B cell (primary cell): Measurements from ENCODE around the gene TSPAN33. TPM values are rescaled to one million over a fixed set of nuclear protein-coding genes. Genes with fewer than 3 reads are reported as not detected.

ENCODE experiments used
- ATAC-seq: fragments of 200-7000 bp; cut with Tn5 transposase; one replicate; pipeline ENCODE4 v1.10.0; 2021; ENCODE audit warnings: low read depth, mild to moderate bottlenecking, moderate number of reproducible peaks, moderate library complexity
- CTCF ChIA-PET: fragments of 350-600 bp; sonication (Branson Sonifier 250); formaldehyde crosslinking; loops from one replicate; lab custom pipeline; 2021; ENCODE audit warnings: antibody characterized with exemption, inconsistent platforms; lab: Charles Lee
- POLR2A ChIA-PET: fragments of 350-600 bp; sonication (Branson Sonifier 250); formaldehyde crosslinking; loops from one replicate; lab custom pipeline; 2021; ENCODE audit warnings: antibody characterized with exemption; lab: Charles Lee
- DNase-seq: peaks from one replicate; pipeline ENCODE4 v3.0.0; 2013
- H2AFZ ChIP-seq: 2 replicates; pipeline ENCODE4 v1.6.1; 2012; ENCODE audit warnings: mild to moderate bottlenecking, low read depth, low read length; ENCODE audit not compliant: insufficient read depth, poor library complexity, severe bottlenecking
- H3K27ac ChIP-seq, 2 donors: 1 replicate in 1 of 2; 2 replicates in 1 of 2; pipeline ENCODE4 v1.5.1; 2012 to 2013; ENCODE audit warnings: low read length in 2 of 2, mild to moderate bottlenecking in 2 of 2, moderate library complexity in 1 of 2
- H3K27me3 ChIP-seq, 4 experiments: fragments of 200-600 bp in 1 of 4; sonication (generic) in 1 of 4; replicated peaks in 1 of 4; 1 replicate in 2 of 4; 2 replicates in 2 of 4; pipeline versions ENCODE4 v1.6.1 to v1.7.0; 2013 to 2016; ENCODE audit warnings: low read length in 3 of 4, mild to moderate bottlenecking in 2 of 4, mixed read lengths in 1 of 4, moderate library complexity in 1 of 4; ENCODE audit not compliant: insufficient read depth in 4 of 4, control insufficient read depth in 3 of 4; ENCODE audit errors: control extremely low read depth in 1 of 4
- H3K36me3 ChIP-seq, 2 experiments: replicated peaks in 1 of 2; 1 replicate in 1 of 2; 2 replicates in 1 of 2; pipeline versions ENCODE4 v1.6.1 to v1.7.1; 2013; ENCODE audit warnings: low read length in 1 of 2; ENCODE audit not compliant: insufficient read depth in 2 of 2, control insufficient read depth in 1 of 2; ENCODE audit errors: control extremely low read depth in 1 of 2, extremely low read depth in 1 of 2
- H3K4me1 ChIP-seq, 2 donors: fragments of 200-600 bp in 1 of 2; sonication (generic) in 1 of 2; 1 replicate in 1 of 2; 2 replicates in 1 of 2; pipeline versions ENCODE4 v1.5.1 to v1.6.1; 2013 to 2017; ENCODE audit warnings: low read length in 2 of 2; ENCODE audit not compliant: control insufficient read depth in 2 of 2, insufficient read depth in 2 of 2
- H3K4me2 ChIP-seq: replicated peaks from 2 replicates; pipeline ENCODE3; 2012; ENCODE audit warnings: mild to moderate bottlenecking, low read depth, low read length; ENCODE audit not compliant: poor library complexity, severe bottlenecking
- H3K4me3 ChIP-seq, 5 experiments: fragments of 200-600 bp in 1 of 5; sonication (generic) in 1 of 5; 1 replicate in 3 of 5; 2 replicates in 2 of 5; pipeline versions ENCODE4 v1.5.1 to v1.7.0; 2011 to 2016; ENCODE audit warnings: low read length in 4 of 5, mild to moderate bottlenecking in 4 of 5, low read depth in 2 of 5, control low read depth in 1 of 5, moderate library complexity in 1 of 5; ENCODE audit not compliant: insufficient read depth in 1 of 5; ENCODE audit errors: control extremely low read depth in 1 of 5, extremely low read depth in 1 of 5
- H3K79me2 ChIP-seq: fragments of 200-600 bp; sonication (generic); one replicate; pipeline ENCODE4 v1.6.0; 2016; ENCODE audit warnings: low read length; ENCODE audit not compliant: control insufficient read depth, insufficient read depth
- H3K9ac ChIP-seq: fragments of 200-600 bp; sonication (generic); 2 replicates; pipeline ENCODE4 v1.6.1; 2017; ENCODE audit warnings: mild to moderate bottlenecking, low read length, moderate library complexity
- H3K9me3 ChIP-seq, 3 donors: one replicate each; pipeline versions ENCODE4 v1.6.1 to v1.7.1; 2013; ENCODE audit warnings: low read length in 2 of 3; ENCODE audit not compliant: control insufficient read depth in 2 of 3, insufficient read depth in 1 of 3; ENCODE audit errors: control extremely low read depth in 1 of 3
- H4K20me1 ChIP-seq: 2 replicates; pipeline ENCODE4 v1.6.0; 2012; ENCODE audit warnings: mild to moderate bottlenecking, low read length; ENCODE audit not compliant: insufficient read depth, control insufficient read depth, poor library complexity, severe bottlenecking
- H3K27ac Mint-ChIP-seq: one replicate; pipeline ENCODE4 v1.8.0; 2021; ENCODE audit warnings: mixed read lengths
- H3K27me3 Mint-ChIP-seq: one replicate; pipeline ENCODE4 v1.8.0; 2021; ENCODE audit warnings: mixed read lengths
- H3K4me1 Mint-ChIP-seq: one replicate; pipeline ENCODE4 v1.8.0; 2021; ENCODE audit warnings: mixed read lengths
- H3K4me3 Mint-ChIP-seq: one replicate; pipeline ENCODE4 v1.8.0; 2021; ENCODE audit warnings: mixed read lengths
- H3K9me3 Mint-ChIP-seq: one replicate; pipeline ENCODE4 v1.8.0; 2022; ENCODE audit warnings: mixed read lengths; ENCODE audit not compliant: insufficient read depth
- CTCF ChIP-seq: fragments of 200-600 bp; IDR thresholded peaks from one replicate; pipeline ENCODE4 v1.8.0; 2022; ENCODE audit warnings: antibody characterized with exemption, mild to moderate bottlenecking
- EZH2 ChIP-seq: IDR thresholded peaks from 2 replicates; pipeline ENCODE4 v1.6.1; 2012; ENCODE audit warnings: borderline replicate concordance, low read depth, mild to moderate bottlenecking, moderate library complexity, low read length; ENCODE audit not compliant: insufficient read depth, poor library complexity, severe bottlenecking
- WGBS: methylation state at CpG from one replicate; pipeline ENCODE4 v1.1.5; 2013; ENCODE audit warnings: missing lambda C conversion rate; ENCODE audit not compliant: insufficient coverage; 5-methylcytosine and 5-hydroxymethylcytosine counted together
- intact Hi-C: fragments of 100-400 bp; cut with micrococcal nuclease; formaldehyde crosslinking; loops from one replicate; pipeline ENCODE4 v1.10.0; 2022
- polyA plus RNA-seq: library from polyadenylated mRNA; depleted of rRNA; stranded (reverse); fragments of >200 nt; gene quantifications from 2 replicates; pipeline ENCODE4 v1.2.3, GENCODE V29; 2012
- total RNA-seq, 2 donors: library from RNA; stranded (reverse); fragments of 120-200 nt in 1 of 2; gene quantifications; 1 replicate in 1 of 2; 2 replicates in 1 of 2; pipeline versions ENCODE4 v1.2.3 to v1.2.4, GENCODE V29; 2013 to 2022

TSPAN33 gene
- total and polyA plus RNA-seq, 2 donors (not counting 1 experiment from before 2014, with no cell fraction given): 111 TPM

- intact Hi-C loops: loop anchor here (1.0 to 2.0 kb wide), 4 partner anchors 9 to 56 kb away; no protein-coding TSS in a partner anchor
- peak; percentile 84 for DNase-seq
- peak overlapping the region; percentile 2 for H2AFZ ChIP-seq
- H3K27me3 Mint-ChIP-seq: no peaks in the 10 kb centered on the region
- H3K27ac Mint-ChIP-seq: peak overlapping the region; percentile 99
- peak overlapping the region; percentile 93 for H3K4me3 Mint-ChIP-seq
- H3K36me3 ChIP-seq: peaks cover 0 to 23% of the 10 kb centered on the region in 2 experiments
- H3K79me2 ChIP-seq: peaks cover 78% of the 10 kb centered on the region
- H3K9me3 ChIP-seq: no peaks in the 10 kb centered on the region
- H3K4me2 ChIP-seq: peak overlapping the region; percentile 79
- peak; percentile 65 for ATAC-seq
- H3K9ac ChIP-seq: peak overlapping the region; percentile 95
- no peak for TF ChIP-seq EZH2
- TF ChIP-seq CTCF: no peak
- H3K4me1 ChIP-seq: peaks cover 57 to 63% of the 10 kb centered on the region in 2 donors
- H3K27ac ChIP-seq: peak overlapping the region; percentile 81 to 97
- H3K4me3 ChIP-seq: peak overlapping the region in 4 of 5 experiments; percentile 86 to 100 (median 92)
- 22% methylated on average over 5 of the region's 8 CpGs for WGBS
- H3K9me3 Mint-ChIP-seq: no peaks in the 10 kb centered on the region
- ChIA-PET CTCF (interaction anchor here (0.5 to 8.9 kb wide), 15 partner anchors 10 to 917 kb away, joined by 3 to 168 read pairs (median 5); partner anchors contain the start of gene TNPO3), POLR2A (interaction anchor here (0.9 to 3.5 kb wide), 4 partner anchors 10 to 20 kb away, joined by 3 to 25 read pairs (median 6); no protein-coding TSS in a partner anchor)
- H4K20me1 ChIP-seq: peaks cover 37% of the 10 kb centered on the region
- H3K27me3 ChIP-seq: no peaks in the 10 kb centered on the region
- H3K4me1 Mint-ChIP-seq: peaks cover 73% of the 10 kb centered on the region
Observed at GRCh38 chr7:129146237-129146979, 1.9 kb downstream of the TSPAN33 start.
